H1 (cell line): ENCODE results near the gene CAMKK2. TPM values are rescaled to one million over a fixed set of nuclear protein-coding genes. Genes with fewer than 3 reads are reported as not detected.

Experiments used
- CHD2 ChIP-seq: IDR thresholded peaks from 2 replicates; pipeline ENCODE4 v1.6.1; 2012; ENCODE audit warnings: low read length, improper control_type of control experiment
- EZH2 ChIP-seq: fragments of 200-600 bp; sonication (generic); IDR thresholded peaks from 2 replicates; pipeline ENCODE4 v1.7.1; 2012; ENCODE audit warnings: low read depth, mild to moderate bottlenecking, moderate library complexity, low read length, inconsistent platforms; ENCODE audit not compliant: severe bottlenecking
- polyA plus RNA-seq, 7 experiments: library from polyadenylated mRNA; depleted of rRNA in 3 of 7; stranded (reverse) in 5 of 7; unstranded in 2 of 7; fragments of >200 nt in 5 of 7; fragments of 200-250 nt in 2 of 7; gene quantifications; 1 replicate in 5 of 7; 2 replicates in 1 of 7; 4 replicates in 1 of 7; pipeline versions ENCODE4 v1.2.1 to v1.2.3, GENCODE V29; 2011 to 2013; ENCODE audit warnings: missing spikeins in 2 of 7, mixed read lengths in 2 of 7
- total RNA-seq: library from RNA; stranded (reverse); fragmentation: NEBNext Ultra II Directional; extraction: Animal tissue kit (Norgen Biotek cat#: 25700); gene quantifications from 2 replicates; pipeline ENCODE4 v1.2.1, GENCODE V29; 2021

CAMKK2 gene
- total and polyA plus RNA-seq, 2 of the 8 experiments (the other 6 are each of a cell fraction or from before 2014, with no cell fraction given), result 29.6 to 30.6 TPM

- TF ChIP-seq EZH2 (no peak), CHD2 (no peak)
These were observed 12.7 kb downstream of the CAMKK2 start (continued) for GRCh38 chr12:121283841-121284240.
